Adrenal gland (tissue), 12 donors: ENCODE data around the gene ZSCAN1. TPM values are rescaled to one million over a fixed set of nuclear protein-coding genes. Genes with fewer than 3 reads are reported as not detected.

ENCODE experiments used
- DNase-seq, 7 donors: peaks; one replicate each; pipeline ENCODE4 v3.0.0-alpha.2; 2019 to 2020
- H3K27ac ChIP-seq, 5 donors: fragments of 200-600 bp; sonication (generic) in 4 of 5; 1 replicate in 3 of 5; 2 replicates in 2 of 5; pipeline versions ENCODE4 v1.5.1 to v1.8.0; 2016 to 2020; ENCODE audit warnings: mild to moderate bottlenecking in 1 of 5
- H3K27me3 ChIP-seq: fragments of 200-600 bp; 2 replicates; pipeline ENCODE4 v1.8.0; 2021
- H3K36me3 ChIP-seq, 2 donors: fragments of 200-600 bp; replicated peaks in 1 of 2; 1 replicate in 1 of 2; 2 replicates in 1 of 2; pipeline versions ENCODE4 v1.5.1 to v1.8.0; 2018 to 2022
- H3K4me1 ChIP-seq, 2 donors: fragments of 200-600 bp; replicated peaks in 1 of 2; 1 replicate in 1 of 2; 2 replicates in 1 of 2; pipeline versions ENCODE4 v1.5.1 to v1.8.0; 2018 to 2021
- H3K4me3 ChIP-seq, 4 donors: fragments of 200-600 bp; sonication (generic) in 3 of 4; one replicate each; pipeline ENCODE4 v1.5.1; 2016 to 2018
- H3K9me3 ChIP-seq, 3 donors: fragments of 200-600 bp; sonication (generic) in 1 of 3; replicated peaks in 1 of 3; 1 replicate in 2 of 3; 2 replicates in 1 of 3; pipeline versions ENCODE4 v1.5.1 to v1.8.0; 2016 to 2021
- POLR2A ChIP-seq, 2 donors: fragments of 450-650 bp; IDR thresholded peaks; one replicate each; pipeline ENCODE4 v1.6.1; 2017; ENCODE audit warnings: antibody characterized with exemption in 2 of 2, mild to moderate bottlenecking in 2 of 2, moderate library complexity in 1 of 2
- WGBS, 4 donors: extraction: QIAGEN DNeasy Blood & Tissue Kit in 2 of 4; methylation state at CpG; one replicate each; pipeline versions ENCODE4 v1.1.5 to v1.1.7; 2013 to 2017; 5-methylcytosine and 5-hydroxymethylcytosine counted together
- intact Hi-C, 2 donors: fragments of 100-400 bp; cut with DNase I; formaldehyde crosslinking; loops; one replicate each; pipeline versions ENCODE4 v1.14.1 to v1.15.0; 2022 to 2023
- polyA plus RNA-seq, 3 donors: library from polyadenylated mRNA; stranded (reverse); fragments of 200-250 nt in 2 of 3; fragments of 350-450 nt in 1 of 3; fragmentation: Illumina TruSeq in 1 of 3; extraction: RNeasy Lipid Tissue Mini Kit (QIAGEN cat#74804) in 1 of 3; gene quantifications; one replicate each; pipeline ENCODE4 v1.2.3, GENCODE V29; 2013 to 2014
- total RNA-seq, 9 donors: library from RNA; depleted of rRNA in 4 of 9; stranded (reverse); fragments of >200 nt in 4 of 9; fragments of 120-200 nt in 1 of 9; fragmentation: NEBNext Ultra II Directional in 1 of 9; extraction: Animal tissue kit (Norgen Biotek cat#: 25700) in 1 of 9; gene quantifications; one replicate each; pipeline versions ENCODE4 v1.1.0 to v1.2.4, GENCODE V29; 2013 to 2023
- TF ChIP-seq, protein P1 (sequence below), 6 experiments: fragments of 450-650 bp in 4 of 6; fragments of 200-600 bp in 2 of 6; sonication (generic) in 1 of 6; IDR thresholded peaks; 1 replicate in 5 of 6; 2 replicates in 1 of 6; pipeline versions ENCODE4 v1.5.1 to v1.8.0; 2016 to 2021; ENCODE audit warnings: antibody characterized with exemption in 6 of 6, mild to moderate bottlenecking in 2 of 6, moderate library complexity in 1 of 6
- donor health status: healthy with polysubstance abuse.
- donor health status: Bipolar disorder and iron deficiency.
- donor health status: DM: yes; HTN: yes; CAD: no.
- donor health status: DM: no; HTN: no; CAD: no.
- donor health status: DM: no; HTN: no; CAD: no.
- donor health status: DM: yes; HTN: yes; CAD: no.

ZSCAN1 gene
- total and polyA plus RNA-seq, 12 donors = 0.13 to 4.3 (median 0.78) TPM; not detected in 5

GRCh38 chr19:58045411-58046050, 11.7 kb downstream of the ZSCAN1 start:
- Histone ChIP-seq H3K27me3 (no peaks in the 10 kb centered on the region), H3K27ac (no peak overlapping the region), H3K4me3 (no peak overlapping the region), H3K36me3 (no peaks in the 10 kb centered on the region), H3K9me3 (peaks cover 0 to 26% (median 0%) of the 10 kb centered on the region in 3 donors), H3K4me1 (no peaks in the 10 kb centered on the region)
- intact Hi-C loops = no loop called here
- no peak for TF ChIP-seq POLR2A (IDR thresholded peaks at IDR 0.05)
- TF ChIP-seq, protein P1, sequence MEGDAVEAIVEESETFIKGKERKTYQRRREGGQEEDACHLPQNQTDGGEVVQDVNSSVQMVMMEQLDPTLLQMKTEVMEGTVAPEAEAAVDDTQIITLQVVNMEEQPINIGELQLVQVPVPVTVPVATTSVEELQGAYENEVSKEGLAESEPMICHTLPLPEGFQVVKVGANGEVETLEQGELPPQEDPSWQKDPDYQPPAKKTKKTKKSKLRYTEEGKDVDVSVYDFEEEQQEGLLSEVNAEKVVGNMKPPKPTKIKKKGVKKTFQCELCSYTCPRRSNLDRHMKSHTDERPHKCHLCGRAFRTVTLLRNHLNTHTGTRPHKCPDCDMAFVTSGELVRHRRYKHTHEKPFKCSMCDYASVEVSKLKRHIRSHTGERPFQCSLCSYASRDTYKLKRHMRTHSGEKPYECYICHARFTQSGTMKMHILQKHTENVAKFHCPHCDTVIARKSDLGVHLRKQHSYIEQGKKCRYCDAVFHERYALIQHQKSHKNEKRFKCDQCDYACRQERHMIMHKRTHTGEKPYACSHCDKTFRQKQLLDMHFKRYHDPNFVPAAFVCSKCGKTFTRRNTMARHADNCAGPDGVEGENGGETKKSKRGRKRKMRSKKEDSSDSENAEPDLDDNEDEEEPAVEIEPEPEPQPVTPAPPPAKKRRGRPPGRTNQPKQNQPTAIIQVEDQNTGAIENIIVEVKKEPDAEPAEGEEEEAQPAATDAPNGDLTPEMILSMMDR (IDR thresholded peaks at IDR 0.05) = no peak
- WGBS, 4 donors = 89 to 93% (median 89%) methylated on average over 18 to 24 of the region's 24 CpGs
- no peak for DNase-seq

GRCh38 chr19:58046856-58047255, 13.0 kb downstream of the ZSCAN1 start:
- Histone ChIP-seq H3K4me3 (no peak overlapping the region), H3K9me3 (peaks cover 0 to 26% (median 0%) of the 10 kb centered on the region in 3 donors), H3K4me1 (no peaks in the 10 kb centered on the region), H3K36me3 (no peaks in the 10 kb centered on the region), H3K27me3 (no peaks in the 10 kb centered on the region), H3K27ac (no peak overlapping the region)
- intact Hi-C loops = no loop called here
- no peak for TF ChIP-seq POLR2A (IDR thresholded peaks at IDR 0.05)
- TF ChIP-seq, protein P1 (IDR thresholded peaks at IDR 0.05) = no peak
- 61 to 91% (median 80%) methylated on average over 3 to 7 of the region's 7 CpGs for WGBS, 4 donors
- no peak for DNase-seq

- Histone ChIP-seq H3K27me3 (no peaks in the 10 kb centered on the region), H3K4me1 (no peaks in the 10 kb centered on the region), H3K4me3 (no peak overlapping the region), H3K27ac (no peak overlapping the region), H3K36me3 (no peaks in the 10 kb centered on the region), H3K9me3 (peaks cover 0 to 26% (median 0%) of the 10 kb centered on the region in 3 donors)
- intact Hi-C loops = no loop called here
- TF ChIP-seq, protein P1 (IDR thresholded peaks at IDR 0.05) = no peak
- no peak for TF ChIP-seq POLR2A (IDR thresholded peaks at IDR 0.05)
- DNase-seq = no peak
- WGBS, 4 donors = 89 to 95% (median 93%) methylated on average over 3 to 12 of the region's 12 CpGs
Measured at GRCh38 chr19:58047672-58048071, 13.8 kb downstream of the ZSCAN1 start.

GRCh38 chr19:58052256-58052655, 18.4 kb downstream of the ZSCAN1 start:
- intact Hi-C loops = no loop called here
- 96 to 97% (median 97%) methylated on average over 7 to 16 of the region's 16 CpGs for WGBS, 4 donors
- DNase-seq = no peak
- Histone ChIP-seq H3K9me3 (peaks cover 0 to 7% (median 0%) of the 10 kb centered on the region in 3 donors), H3K27ac (no peak overlapping the region), H3K36me3 (no peaks in the 10 kb centered on the region), H3K4me3 (no peak overlapping the region), H3K4me1 (no peaks in the 10 kb centered on the region), H3K27me3 (no peaks in the 10 kb centered on the region)
- TF ChIP-seq, protein P1 (IDR thresholded peaks at IDR 0.05) = no peak
- TF ChIP-seq POLR2A (IDR thresholded peaks at IDR 0.05) = no peak
